DND-41 (cell line): ENCODE results near the gene SLC17A9.
A peak's percentile ranks its signal among the peaks of the same experiment; 100 is the strongest.

Experiments used
- ATAC-seq: fragments of 200-7000 bp; cut with Tn5 transposase; 3 replicates; pipeline ENCODE4 v1.9.1; 2021; ENCODE audit warnings: low read depth; ENCODE audit not compliant: insufficient read depth
- DNase-seq: peaks from one replicate; pipeline ENCODE4 v3.0.0-alpha.2; 2020
- H2AFZ ChIP-seq: 2 replicates; pipeline ENCODE4 v1.6.0; 2012; ENCODE audit warnings: low read depth, low read length
- H3K27ac ChIP-seq: 2 replicates; pipeline ENCODE4 v1.5.1; 2012; ENCODE audit warnings: low read length, inconsistent platforms
- H3K27me3 ChIP-seq: fragments of 200-600 bp; sonication (generic); 2 replicates; pipeline ENCODE4 v1.6.0; 2012; ENCODE audit warnings: low read length, mild to moderate bottlenecking, inconsistent platforms; ENCODE audit not compliant: insufficient read depth, poor library complexity
- H3K36me3 ChIP-seq: 2 replicates; pipeline ENCODE4 v1.5.1; 2012; ENCODE audit warnings: low read length, inconsistent platforms; ENCODE audit not compliant: insufficient read depth
- H3K4me1 ChIP-seq: 2 replicates; pipeline ENCODE4 v1.5.1; 2012; ENCODE audit warnings: mild to moderate bottlenecking, low read length; ENCODE audit not compliant: insufficient read depth
- H3K4me2 ChIP-seq: 2 replicates; pipeline ENCODE4 v1.6.0; 2012; ENCODE audit warnings: mild to moderate bottlenecking, moderate library complexity, low read length, inconsistent platforms; ENCODE audit not compliant: insufficient read depth
- H3K4me3 ChIP-seq, 2 experiments: fragments of 200-600 bp in 1 of 2; shearing (Covaris generic) in 1 of 2; 2 replicates each; pipeline ENCODE4 v1.5.1; 2012 to 2016; ENCODE audit warnings: inconsistent platforms in 2 of 2, low read length in 2 of 2, mild to moderate bottlenecking in 2 of 2, low read depth in 1 of 2, moderate library complexity in 1 of 2
- H3K79me2 ChIP-seq: 2 replicates; pipeline ENCODE4 v1.6.0; 2012; ENCODE audit warnings: low read length, inconsistent platforms; ENCODE audit not compliant: insufficient read depth
- H3K9ac ChIP-seq: 2 replicates; pipeline ENCODE4 v1.6.0; 2012; ENCODE audit warnings: low read depth, mild to moderate bottlenecking, inconsistent platforms, low read length, moderate library complexity
- H3K9me3 ChIP-seq: 2 replicates; pipeline ENCODE4 v1.5.1; 2012; ENCODE audit warnings: low read length, moderate library complexity, mild to moderate bottlenecking, inconsistent platforms; ENCODE audit not compliant: insufficient read depth, severe bottlenecking
- H4K20me1 ChIP-seq: 2 replicates; pipeline ENCODE4 v1.6.0; 2012; ENCODE audit warnings: low read length; ENCODE audit not compliant: insufficient read depth
- CTCF ChIP-seq: IDR thresholded peaks from 2 replicates; pipeline ENCODE4 v1.5.1; 2012; ENCODE audit warnings: borderline replicate concordance, low read length, moderate library complexity, mild to moderate bottlenecking; ENCODE audit not compliant: poor library complexity, severe bottlenecking; ENCODE audit errors: extremely low read depth
- EZH2 ChIP-seq: IDR thresholded peaks from 3 replicates; pipeline ENCODE4 v1.6.1; 2012; ENCODE audit warnings: borderline replicate concordance, low read depth, mild to moderate bottlenecking, moderate library complexity, low read length, inconsistent platforms; ENCODE audit not compliant: severe bottlenecking

The SLC17A9 gene

GRCh38 chr20:62971950-62972844 lies 19.7 kb downstream of the SLC17A9 start:
- ATAC-seq, result peak; percentile 97
- peak overlapping the region; percentile 38; the same call in 1 of the 2 replicates for H3K27ac ChIP-seq

GRCh38 chr20:62972845-62973745 lies 20.6 kb downstream of the SLC17A9 start:
- Histone ChIP-seq H3K36me3 (no peaks in the 10 kb centered on the region), H3K27me3 (no peaks in the 10 kb centered on the region), H3K79me2 (no peaks in the 10 kb centered on the region), H2AFZ (no peak overlapping the region), H3K9ac (no peak overlapping the region), H3K27ac (no peak overlapping the region), H4K20me1 (no peaks in the 10 kb centered on the region), H3K4me2 (peak overlapping the region; percentile 50), H3K4me3 (no peak overlapping the region), H3K9me3 (no peaks in the 10 kb centered on the region), H3K4me1 (peaks cover 11% of the 10 kb centered on the region)
- no peak for TF ChIP-seq CTCF
- no peak for TF ChIP-seq EZH2
- ATAC-seq, result no peak
- no peak for DNase-seq

More at GRCh38 chr20:62971950-62972844, 19.7 kb downstream of the SLC17A9 start:
- TF ChIP-seq EZH2, result no peak
- peak; percentile 99 for TF ChIP-seq CTCF
- Histone ChIP-seq H3K4me2 (peak overlapping the region; percentile 50), H3K4me3 (no peak overlapping the region), H3K9ac (no peak overlapping the region), H3K27me3 (no peaks in the 10 kb centered on the region), H2AFZ (no peak overlapping the region), H3K9me3 (no peaks in the 10 kb centered on the region), H3K4me1 (peaks cover 11% of the 10 kb centered on the region), H3K79me2 (no peaks in the 10 kb centered on the region), H4K20me1 (no peaks in the 10 kb centered on the region), H3K36me3 (no peaks in the 10 kb centered on the region)
- DNase-seq, result peak; percentile 93

GRCh38 chr20:62975251-62975760 lies 22.8 kb downstream of the SLC17A9 start:
- Histone ChIP-seq H3K4me1 (peaks cover 25% of the 10 kb centered on the region), H3K9me3 (no peaks in the 10 kb centered on the region), H3K4me2 (no peak overlapping the region), H3K27ac (no peak overlapping the region), H3K4me3 (no peak overlapping the region), H4K20me1 (no peaks in the 10 kb centered on the region), H3K27me3 (no peaks in the 10 kb centered on the region), H3K79me2 (no peaks in the 10 kb centered on the region), H3K36me3 (no peaks in the 10 kb centered on the region), H3K9ac (no peak overlapping the region), H2AFZ (no peak overlapping the region)
- no peak for DNase-seq
- TF ChIP-seq EZH2, result no peak
- no peak for TF ChIP-seq CTCF
- ATAC-seq, result no peak
